Esophagus muscularis mucosa (tissue), 3 donors: Measurements from ENCODE around the gene PDHB.

ENCODE experiments used
- CTCF ChIP-seq, 3 experiments: fragments of 200-600 bp in 2 of 3; fragments of 450-650 bp in 1 of 3; sonication (generic) in 2 of 3; IDR thresholded peaks; one replicate each; pipeline ENCODE4 v1.5.1; 2017 to 2019; ENCODE audit warnings: antibody characterized with exemption in 3 of 3, mild to moderate bottlenecking in 2 of 3, moderate library complexity in 1 of 3
- POLR2A ChIP-seq: fragments of 450-650 bp; IDR thresholded peaks from one replicate; pipeline ENCODE4 v1.6.1; 2017; ENCODE audit warnings: antibody characterized with exemption, moderate library complexity, mild to moderate bottlenecking, low read depth

GRCh38 chr3:58469096-58469495 lies 35.5 kb upstream of the PDHB start:
- no peak for TF ChIP-seq POLR2A
- TF ChIP-seq CTCF (IDR thresholded peaks at IDR 0.05) = no peak
